ENCODE measurements around the gene TCF4. TPM values are rescaled to one million over a fixed set of nuclear protein-coding genes. Genes with fewer than 3 reads are reported as not detected.

Gene TCF4
- total RNA-seq, 1 donor from 2014 or later, result 204 TPM

GRCh38 chr18:55405893-55406406 is 182.0 kb downstream of the TCF4 start:
- DNase-seq (ENCODE audit: low spot score), result peak; percentile 90
- ATAC-seq, result peak; percentile 88
- intact Hi-C loops (cut with DNase I), result loop anchor here (10.0 kb wide), 1 partner anchor 51 kb away; no protein-coding TSS in a partner anchor

- ATAC-seq (no peak), DNase-seq (ENCODE audit: low spot score) (no peak)
- intact Hi-C loops (cut with DNase I), result loop anchor here (10.0 kb wide), 1 partner anchor 51 kb away; no protein-coding TSS in a partner anchor
Measured at GRCh38 chr18:55405475-55405874, 182.5 kb downstream of the TCF4 start.

- intact Hi-C loops (cut with DNase I), result loop anchor here (10.0 kb wide), 1 partner anchor 50 kb away; no protein-coding TSS in a partner anchor
- DNase-seq (ENCODE audit: low spot score), result no peak
- no peak for ATAC-seq
Measured at GRCh38 chr18:55404832-55405465, 183.0 kb downstream of the TCF4 start.

GRCh38 chr18:55404136-55404830 is 183.7 kb downstream of the TCF4 start:
- intact Hi-C loops (cut with DNase I), result loop anchor here (10.0 kb wide), 1 partner anchor 49 kb away; no protein-coding TSS in a partner anchor
- ATAC-seq, result no peak
- DNase-seq (ENCODE audit: low spot score), result no peak

- DNase-seq (ENCODE audit: low spot score) (no peak), ATAC-seq (no peak)
- intact Hi-C loops (cut with DNase I), result loop anchor here (10.0 kb wide), 1 partner anchor 49 kb away; no protein-coding TSS in a partner anchor
Measured at GRCh38 chr18:55403421-55403949, 184.5 kb downstream of the TCF4 start.

GRCh38 chr18:55402731-55403405 is 185.1 kb downstream of the TCF4 start:
- DNase-seq (ENCODE audit: low spot score) (no peak), ATAC-seq (no peak)
- intact Hi-C loops (cut with DNase I), result loop anchor here (10.0 kb wide), 1 partner anchor 48 kb away; no protein-coding TSS in a partner anchor

- DNase-seq (ENCODE audit: low spot score) (no peak), ATAC-seq (peak; percentile 57)
- intact Hi-C loops (cut with DNase I), result loop anchor here (10.0 kb wide), 1 partner anchor 47 kb away; no protein-coding TSS in a partner anchor
Measured at GRCh38 chr18:55401638-55402191, 186.3 kb downstream of the TCF4 start.

- ATAC-seq (peak; percentile 32), DNase-seq (ENCODE audit: low spot score) (no peak)
- intact Hi-C loops (cut with DNase I), result loop anchor here (10.0 kb wide), 1 partner anchor 46 kb away; no protein-coding TSS in a partner anchor
Measured at GRCh38 chr18:55400590-55401541, 187.1 kb downstream of the TCF4 start.

GRCh38 chr18:55400081-55400480 is 187.9 kb downstream of the TCF4 start:
- intact Hi-C loops (cut with DNase I), result loop anchor here (10.0 kb wide), 1 partner anchor 45 kb away; no protein-coding TSS in a partner anchor
- ATAC-seq, result no peak

GRCh38 chr18:55398858-55399257 is 189.1 kb downstream of the TCF4 start:
- ATAC-seq, result no peak
- no peak for DNase-seq (ENCODE audit: low spot score)
- intact Hi-C loops (cut with DNase I), result no loop called here

More at GRCh38 chr18:55400081-55400480, 187.9 kb downstream of the TCF4 start:
- no peak for DNase-seq (ENCODE audit: low spot score)

- intact Hi-C loops (cut with DNase I), result no loop called here
Measured at GRCh38 chr18:55396979-55397378, 191.0 kb downstream of the TCF4 start.

GRCh38 chr18:55396267-55396905 is 191.6 kb downstream of the TCF4 start:
- intact Hi-C loops (cut with DNase I), result no loop called here
- ATAC-seq (no peak), DNase-seq (ENCODE audit: low spot score) (no peak)

More at GRCh38 chr18:55396979-55397378, 191.0 kb downstream of the TCF4 start:
- DNase-seq (ENCODE audit: low spot score), result no peak
- ATAC-seq, result no peak

GRCh38 chr18:55395799-55396198 is 192.2 kb downstream of the TCF4 start:
- ATAC-seq (no peak), DNase-seq (ENCODE audit: low spot score) (no peak)
- intact Hi-C loops (cut with DNase I), result no loop called here

GRCh38 chr18:55390898-55391297 is 197.1 kb downstream of the TCF4 start:
- intact Hi-C loops (cut with DNase I), result no loop called here
- no peak for ATAC-seq
- no peak for DNase-seq (ENCODE audit: low spot score)

- intact Hi-C loops (cut with DNase I), result no loop called here
- peak; percentile 31 for ATAC-seq
- DNase-seq (ENCODE audit: low spot score), result no peak
Measured at GRCh38 chr18:55387139-55387984, 200.6 kb downstream of the TCF4 start.

- DNase-seq (ENCODE audit: low spot score), result no peak
- ATAC-seq, result no peak
- intact Hi-C loops (cut with DNase I), result no loop called here
Measured at GRCh38 chr18:55386545-55386944, 201.4 kb downstream of the TCF4 start.

All from sciatic nerve (tissue), 2 donors.